Suprapubic skin (tissue), 3 donors: Measurements from ENCODE around the gene SNX9.

Source experiments
- POLR2AphosphoS5 ChIP-seq, 3 donors: sonication (generic); formaldehyde crosslinking; IDR thresholded peaks; one replicate each; pipeline ENCODE4 v1.6.1; 2017; ENCODE audit warnings: antibody characterized with exemption in 3 of 3
- TF ChIP-seq, protein P1 (sequence below), 2 donors: fragments of 200-600 bp in 1 of 2; fragments of 450-650 bp in 1 of 2; sonication (generic) in 1 of 2; IDR thresholded peaks; one replicate each; pipeline ENCODE4 v1.5.1; 2016 to 2019; ENCODE audit warnings: antibody characterized with exemption in 2 of 2, mild to moderate bottlenecking in 1 of 2, moderate library complexity in 1 of 2

DNA sequence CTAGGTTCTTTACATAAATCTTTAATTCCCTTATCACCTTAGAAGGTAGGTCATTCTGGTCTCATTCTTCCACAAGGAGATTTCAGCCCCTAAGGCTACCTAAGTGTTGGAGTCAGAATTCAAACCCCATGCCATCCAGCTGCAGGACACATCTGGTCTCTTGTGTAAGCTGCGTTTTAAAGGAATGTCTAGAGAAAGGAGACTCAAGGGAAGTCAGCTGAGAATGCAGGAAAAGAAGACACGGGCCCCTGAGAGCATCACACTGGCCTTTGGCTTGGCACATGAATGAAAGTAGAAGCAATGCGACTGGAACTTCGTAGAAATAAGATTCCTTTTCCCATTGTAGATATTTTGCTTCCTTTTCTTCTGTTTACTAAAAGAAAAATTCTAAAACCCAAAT is 82.0 kb downstream of the SNX9 start:
- TF ChIP-seq POLR2AphosphoS5 (IDR thresholded peaks at IDR 0.05): no peak
- TF ChIP-seq, protein P1, sequence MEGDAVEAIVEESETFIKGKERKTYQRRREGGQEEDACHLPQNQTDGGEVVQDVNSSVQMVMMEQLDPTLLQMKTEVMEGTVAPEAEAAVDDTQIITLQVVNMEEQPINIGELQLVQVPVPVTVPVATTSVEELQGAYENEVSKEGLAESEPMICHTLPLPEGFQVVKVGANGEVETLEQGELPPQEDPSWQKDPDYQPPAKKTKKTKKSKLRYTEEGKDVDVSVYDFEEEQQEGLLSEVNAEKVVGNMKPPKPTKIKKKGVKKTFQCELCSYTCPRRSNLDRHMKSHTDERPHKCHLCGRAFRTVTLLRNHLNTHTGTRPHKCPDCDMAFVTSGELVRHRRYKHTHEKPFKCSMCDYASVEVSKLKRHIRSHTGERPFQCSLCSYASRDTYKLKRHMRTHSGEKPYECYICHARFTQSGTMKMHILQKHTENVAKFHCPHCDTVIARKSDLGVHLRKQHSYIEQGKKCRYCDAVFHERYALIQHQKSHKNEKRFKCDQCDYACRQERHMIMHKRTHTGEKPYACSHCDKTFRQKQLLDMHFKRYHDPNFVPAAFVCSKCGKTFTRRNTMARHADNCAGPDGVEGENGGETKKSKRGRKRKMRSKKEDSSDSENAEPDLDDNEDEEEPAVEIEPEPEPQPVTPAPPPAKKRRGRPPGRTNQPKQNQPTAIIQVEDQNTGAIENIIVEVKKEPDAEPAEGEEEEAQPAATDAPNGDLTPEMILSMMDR (IDR thresholded peaks at IDR 0.05): no peak
